MM.1S (cell line): ENCODE data around the gene CAPN12.

ENCODE experiments used
- EZH2 ChIP-seq: fragments of 300-600 bp; sonication (generic); optimal IDR thresholded peaks from 2 replicates; pipeline ENCODE3; 2017; ENCODE audit warnings: low read depth, mild to moderate bottlenecking, antibody characterized with exemption, low read length, mixed read lengths
- EZH2phosphoT487 ChIP-seq: fragments of 300-600 bp; sonication (generic); IDR thresholded peaks from 2 replicates; pipeline ENCODE4 v1.6.1; 2018; ENCODE audit warnings: antibody characterized with exemption, low read length
- TF ChIP-seq, protein P1 (sequence below): fragments of 300-600 bp; sonication (generic); IDR thresholded peaks from 2 replicates; pipeline ENCODE4 v1.5.1; 2016; ENCODE audit warnings: antibody characterized with exemption, low read length, mixed read lengths

DNA sequence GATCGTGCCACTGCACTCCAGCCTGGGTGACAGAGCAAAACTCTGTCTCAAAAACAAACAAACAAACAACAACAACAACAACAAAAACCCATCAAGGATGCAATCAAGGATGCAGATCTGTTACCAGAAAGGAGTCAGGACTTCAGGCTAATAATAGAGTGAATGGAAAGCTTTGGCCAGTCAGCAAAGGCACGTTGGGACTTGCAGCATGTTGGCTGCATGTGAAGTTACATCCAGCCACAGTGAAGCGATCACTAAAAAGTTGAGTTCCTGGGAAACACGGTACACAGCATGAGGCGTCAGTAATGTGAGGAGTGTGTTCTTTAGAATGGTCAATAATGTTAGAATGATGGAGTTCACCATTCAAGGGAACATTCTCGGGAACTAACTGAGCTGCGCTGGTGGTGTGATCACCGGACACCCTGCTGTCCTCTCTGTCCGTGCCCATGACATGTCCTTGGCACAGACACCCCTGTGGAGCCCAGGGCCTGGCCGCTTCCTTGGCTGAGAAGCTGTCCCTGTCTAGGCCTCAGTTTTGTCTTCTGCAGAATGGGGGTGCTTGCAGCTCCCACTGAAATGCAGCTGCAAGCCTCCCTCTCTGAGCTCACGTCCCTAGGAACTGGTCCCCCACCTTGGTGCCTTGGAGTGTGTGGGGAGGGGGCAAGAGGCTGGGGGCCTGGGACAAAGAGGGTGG lies 42.4 kb upstream of the CAPN12 start:
- TF ChIP-seq, protein P1, sequence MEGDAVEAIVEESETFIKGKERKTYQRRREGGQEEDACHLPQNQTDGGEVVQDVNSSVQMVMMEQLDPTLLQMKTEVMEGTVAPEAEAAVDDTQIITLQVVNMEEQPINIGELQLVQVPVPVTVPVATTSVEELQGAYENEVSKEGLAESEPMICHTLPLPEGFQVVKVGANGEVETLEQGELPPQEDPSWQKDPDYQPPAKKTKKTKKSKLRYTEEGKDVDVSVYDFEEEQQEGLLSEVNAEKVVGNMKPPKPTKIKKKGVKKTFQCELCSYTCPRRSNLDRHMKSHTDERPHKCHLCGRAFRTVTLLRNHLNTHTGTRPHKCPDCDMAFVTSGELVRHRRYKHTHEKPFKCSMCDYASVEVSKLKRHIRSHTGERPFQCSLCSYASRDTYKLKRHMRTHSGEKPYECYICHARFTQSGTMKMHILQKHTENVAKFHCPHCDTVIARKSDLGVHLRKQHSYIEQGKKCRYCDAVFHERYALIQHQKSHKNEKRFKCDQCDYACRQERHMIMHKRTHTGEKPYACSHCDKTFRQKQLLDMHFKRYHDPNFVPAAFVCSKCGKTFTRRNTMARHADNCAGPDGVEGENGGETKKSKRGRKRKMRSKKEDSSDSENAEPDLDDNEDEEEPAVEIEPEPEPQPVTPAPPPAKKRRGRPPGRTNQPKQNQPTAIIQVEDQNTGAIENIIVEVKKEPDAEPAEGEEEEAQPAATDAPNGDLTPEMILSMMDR: no peak
- TF ChIP-seq EZH2phosphoT487: no peak
- no peak for TF ChIP-seq EZH2
